ENCODE data around the gene CBR4. TPM values are rescaled to one million over a fixed set of nuclear protein-coding genes. Genes with fewer than 3 reads are reported as not detected.
"Not testable (repeated sequence)": the region's sequence is repeated elsewhere in the genome, so short reads cannot be mapped to it uniquely, and the experiment has no call there.

Gene CBR4
- total RNA-seq, 1 experiment from 2014 or later: 31.6 TPM

DNA sequence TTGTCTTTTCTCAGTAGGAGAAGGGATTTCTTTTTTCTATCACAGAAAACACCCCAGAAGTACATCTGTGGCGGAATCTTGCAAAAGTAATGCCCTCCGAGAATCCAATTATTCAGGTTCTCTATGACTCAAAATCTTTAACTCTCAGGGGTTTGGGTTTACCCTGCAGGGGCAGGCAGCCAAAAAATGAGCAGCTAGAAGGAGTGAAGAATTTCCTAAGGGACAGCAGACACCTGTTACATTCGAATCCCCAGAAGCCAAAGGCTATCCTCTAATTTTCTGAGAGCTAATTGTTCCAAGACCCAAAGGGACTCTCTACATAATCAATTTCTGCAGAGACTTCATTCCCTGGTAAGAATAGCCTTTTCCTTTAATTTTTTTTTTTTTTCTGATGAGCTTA, 27.5 kb upstream of the CBR4 start:
- Histone ChIP-seq H3K27ac (ENCODE audit: low read depth, low read length, poor library complexity, severe bottlenecking) (no peak overlapping the region), H3K9me3 (ENCODE audit: low read depth, low read length, poor library complexity, severe bottlenecking) (no peaks in the 10 kb centered on the region), H3K36me3 (ENCODE audit: insufficient read depth, low read length, poor library complexity, severe bottlenecking) (no peaks in the 10 kb centered on the region), H3K27me3 (replicated peaks; ENCODE audit: insufficient read depth, low read depth, low read length, poor library complexity) (no peaks in the 10 kb centered on the region), H3K4me3 (ENCODE audit: low read depth, low read length, poor library complexity, severe bottlenecking) (no peak overlapping the region), H3K4me1 (ENCODE audit: insufficient read depth, low read length, poor library complexity, severe bottlenecking) (no peaks in the 10 kb centered on the region)
- no peak for DNase-seq (ENCODE audit: low spot score)
- TF ChIP-seq, protein P1, sequence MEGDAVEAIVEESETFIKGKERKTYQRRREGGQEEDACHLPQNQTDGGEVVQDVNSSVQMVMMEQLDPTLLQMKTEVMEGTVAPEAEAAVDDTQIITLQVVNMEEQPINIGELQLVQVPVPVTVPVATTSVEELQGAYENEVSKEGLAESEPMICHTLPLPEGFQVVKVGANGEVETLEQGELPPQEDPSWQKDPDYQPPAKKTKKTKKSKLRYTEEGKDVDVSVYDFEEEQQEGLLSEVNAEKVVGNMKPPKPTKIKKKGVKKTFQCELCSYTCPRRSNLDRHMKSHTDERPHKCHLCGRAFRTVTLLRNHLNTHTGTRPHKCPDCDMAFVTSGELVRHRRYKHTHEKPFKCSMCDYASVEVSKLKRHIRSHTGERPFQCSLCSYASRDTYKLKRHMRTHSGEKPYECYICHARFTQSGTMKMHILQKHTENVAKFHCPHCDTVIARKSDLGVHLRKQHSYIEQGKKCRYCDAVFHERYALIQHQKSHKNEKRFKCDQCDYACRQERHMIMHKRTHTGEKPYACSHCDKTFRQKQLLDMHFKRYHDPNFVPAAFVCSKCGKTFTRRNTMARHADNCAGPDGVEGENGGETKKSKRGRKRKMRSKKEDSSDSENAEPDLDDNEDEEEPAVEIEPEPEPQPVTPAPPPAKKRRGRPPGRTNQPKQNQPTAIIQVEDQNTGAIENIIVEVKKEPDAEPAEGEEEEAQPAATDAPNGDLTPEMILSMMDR (conservative IDR thresholded peaks at IDR 0.05; ENCODE audit: low read depth, low read length): no peak
- TF ChIP-seq EZH2 (IDR thresholded peaks at IDR 0.05; ENCODE audit: borderline replicate concordance, low read depth, low read length, poor library complexity, severe bottlenecking): no peak
- ChIA-PET CTCF (interaction anchor here (0.6 kb wide), 1 partner anchor 366 kb away, joined by 4 read pairs; no protein-coding TSS in a partner anchor), POLR2A (ENCODE audit: low non-redundant PET) (no interaction called here)
- no TSS peak for BruUV-seq (replicated peaks)
- intact Hi-C loops (cut with micrococcal nuclease; ENCODE audit: unreplicated experiment): no loop called here

DNA sequence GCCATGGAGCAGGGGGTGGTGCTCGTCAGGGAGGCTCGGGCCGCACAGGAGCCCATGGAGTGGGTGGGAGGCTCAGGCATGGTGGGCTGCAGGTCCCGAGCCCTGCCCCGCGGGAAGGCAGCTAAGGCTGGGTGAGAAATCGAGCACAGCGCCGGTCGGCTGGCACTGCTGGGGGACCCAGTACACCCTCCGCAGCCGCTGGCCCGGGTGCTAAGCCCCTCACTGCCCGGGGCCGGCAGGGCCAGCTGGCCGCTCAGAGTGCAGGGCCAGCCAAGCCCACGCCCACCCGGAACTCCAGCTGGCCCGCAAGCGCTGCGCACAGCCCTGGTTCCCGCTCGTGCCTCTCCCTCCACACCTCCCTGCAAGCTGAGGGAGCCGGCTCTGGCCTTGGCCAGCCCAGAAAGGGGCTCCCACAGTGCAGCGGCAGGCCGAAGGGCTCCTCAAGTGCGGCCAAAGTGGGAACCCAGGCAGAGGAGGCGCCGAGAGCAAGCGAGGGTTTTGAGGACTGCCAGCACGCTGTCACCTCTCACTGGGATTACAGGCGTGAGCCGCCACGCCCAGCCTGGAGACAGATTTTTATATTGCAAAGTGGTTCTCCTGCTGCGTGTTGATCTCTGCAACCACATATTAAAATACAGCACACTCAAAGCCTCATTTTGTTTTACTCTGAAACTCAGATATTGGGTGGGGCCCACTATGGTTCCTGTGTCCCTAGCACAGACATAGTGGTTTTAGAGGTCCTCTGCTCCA, 26.0 kb upstream of the CBR4 start:
- H3K4me1 ChIP-seq (ENCODE audit: insufficient read depth, low read length, poor library complexity, severe bottlenecking); H3K9me3 ChIP-seq (ENCODE audit: low read depth, low read length, poor library complexity, severe bottlenecking); POLR2A ChIA-PET (ENCODE audit: low non-redundant PET); H3K27me3 ChIP-seq (replicated peaks; ENCODE audit: insufficient read depth, low read depth, low read length, poor library complexity); H3K4me3 ChIP-seq (ENCODE audit: low read depth, low read length, poor library complexity, severe bottlenecking); intact Hi-C loops (cut with micrococcal nuclease; ENCODE audit: unreplicated experiment); CTCF ChIA-PET; DNase-seq (ENCODE audit: low spot score); BruUV-seq (replicated peaks); H3K36me3 ChIP-seq (ENCODE audit: insufficient read depth, low read length, poor library complexity, severe bottlenecking); H3K27ac ChIP-seq (ENCODE audit: low read depth, low read length, poor library complexity, severe bottlenecking): not testable (repeated sequence)

DNA sequence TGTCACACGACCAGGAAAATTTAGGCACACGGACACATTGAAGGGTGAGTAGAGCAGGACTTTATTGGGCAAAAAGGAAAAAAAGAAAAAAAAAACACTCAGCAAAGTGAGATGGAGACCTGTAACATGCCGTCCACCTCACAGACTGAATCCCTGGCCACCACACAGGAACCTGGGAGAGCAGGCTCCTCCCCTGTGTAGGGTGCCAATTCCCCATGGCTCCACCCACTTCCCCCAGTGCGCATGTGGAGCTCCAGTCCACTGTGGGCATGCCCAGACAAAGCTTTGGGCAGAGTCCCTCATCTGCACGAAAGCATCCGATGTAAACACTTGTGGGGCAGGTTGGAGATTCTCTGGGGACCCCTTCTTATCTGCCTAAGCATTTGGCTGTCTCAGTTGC, 23.6 kb upstream of the CBR4 start:
- DNase-seq (ENCODE audit: low spot score): peak; percentile 53
- H3K9me3 ChIP-seq (ENCODE audit: low read depth, low read length, poor library complexity, severe bottlenecking): no peaks in the 10 kb centered on the region
- TF ChIP-seq, protein P1 (conservative IDR thresholded peaks at IDR 0.05; ENCODE audit: low read depth, low read length): no peak
- no peak for TF ChIP-seq EZH2 (IDR thresholded peaks at IDR 0.05; ENCODE audit: borderline replicate concordance, low read depth, low read length, poor library complexity, severe bottlenecking)
- ChIA-PET POLR2A (ENCODE audit: low non-redundant PET) (interaction anchor here (0.7 kb wide), 1 partner anchor 631 kb away, joined by 5 read pairs; no protein-coding TSS in a partner anchor), CTCF (no interaction called here)
- H3K4me3 ChIP-seq (ENCODE audit: low read depth, low read length, poor library complexity, severe bottlenecking): no peak overlapping the region
- H3K36me3 ChIP-seq (ENCODE audit: insufficient read depth, low read length, poor library complexity, severe bottlenecking): no peaks in the 10 kb centered on the region
- intact Hi-C loops (cut with micrococcal nuclease; ENCODE audit: unreplicated experiment): no loop called here
- no peaks in the 10 kb centered on the region for H3K27me3 ChIP-seq (replicated peaks; ENCODE audit: insufficient read depth, low read depth, low read length, poor library complexity)
- no peak overlapping the region for H3K27ac ChIP-seq (ENCODE audit: low read depth, low read length, poor library complexity, severe bottlenecking)
- no TSS peak for BruUV-seq (replicated peaks)
- peaks cover 11% of the 10 kb centered on the region for H3K4me1 ChIP-seq (ENCODE audit: insufficient read depth, low read length, poor library complexity, severe bottlenecking)

All from A673 (cell line).